H1 (cell line): ENCODE results near the gene TTR. TPM values are rescaled to one million over a fixed set of nuclear protein-coding genes. Genes with fewer than 3 reads are reported as not detected.

Source experiments
- CTCF ChIA-PET: fragments of 300-600 bp; sonication (Branson Sonifier 250); formaldehyde crosslinking; loops from one replicate; lab custom pipeline; 2021; ENCODE audit not compliant: partially characterized antibody; lab: Charles Lee
- POLR2A ChIA-PET: fragments of 300-600 bp; sonication (Branson Sonifier 250); formaldehyde crosslinking; loops from one replicate; lab custom pipeline; 2021; ENCODE audit warnings: inconsistent platforms; ENCODE audit not compliant: partially characterized antibody; lab: Charles Lee
- DNase-seq, 2 experiments: peaks; one replicate each; pipeline versions ENCODE4 v3.0.0 to v3.0.0-alpha.2; 2010 to 2022; ENCODE audit warnings: low spot score in 2 of 2, low read depth in 1 of 2, mixed read lengths in 1 of 2
- FAIRE-seq: peaks from 2 replicates; lab custom pipeline; 2011; peaks lifted over from hg19 to GRCh38; lab: Jason Lieb, UNC
- H2AFZ ChIP-seq: 2 replicates; pipeline ENCODE4 v1.8.1; 2012; ENCODE audit warnings: low read length, inconsistent platforms
- H2AK5ac ChIP-seq: 2 replicates; pipeline ENCODE4 v1.6.1; 2013; ENCODE audit warnings: low read depth, low read length
- H2BK120ac ChIP-seq: replicated peaks from 2 replicates; pipeline ENCODE3; 2013; ENCODE audit warnings: low read depth, low read length, inconsistent platforms
- H2BK12ac ChIP-seq: 2 replicates; pipeline ENCODE4 v1.6.1; 2013; ENCODE audit warnings: low read depth, low read length
- H2BK15ac ChIP-seq: 2 replicates; pipeline ENCODE4 v1.6.1; 2013; ENCODE audit warnings: low read length
- H2BK20ac ChIP-seq: 2 replicates; pipeline ENCODE4 v1.6.1; 2013; ENCODE audit warnings: low read length
- H2BK5ac ChIP-seq: 2 replicates; pipeline ENCODE4 v1.6.1; 2013; ENCODE audit warnings: low read depth, low read length
- H3K14ac ChIP-seq: 2 replicates; pipeline ENCODE4 v1.6.1; 2013; ENCODE audit warnings: inconsistent platforms; ENCODE audit not compliant: insufficient read length
- H3K18ac ChIP-seq: 2 replicates; pipeline ENCODE4 v1.6.1; 2013; ENCODE audit warnings: low read length; ENCODE audit errors: extremely low read depth
- H3K23ac ChIP-seq: 2 replicates; pipeline ENCODE4 v1.6.1; 2013; ENCODE audit warnings: inconsistent platforms; ENCODE audit not compliant: insufficient read length
- H3K23me2 ChIP-seq: 2 replicates; pipeline ENCODE4 v1.6.1; 2013; ENCODE audit warnings: low read depth, low read length
- H3K27ac ChIP-seq: 2 replicates; pipeline ENCODE4 v1.6.1; 2011; ENCODE audit warnings: low read depth, low read length, inconsistent platforms
- H3K27me3 ChIP-seq, 4 experiments: replicated peaks in 1 of 4; 1 replicate in 1 of 4; 2 replicates in 3 of 4; pipeline versions ENCODE4 v1.6.1 to v1.8.1; 2011 to 2013; ENCODE audit warnings: low read length in 3 of 4, mild to moderate bottlenecking in 3 of 4, inconsistent platforms in 2 of 4, mixed read lengths in 2 of 4, moderate library complexity in 1 of 4; ENCODE audit not compliant: control insufficient read depth in 3 of 4, insufficient read depth in 3 of 4; ENCODE audit errors: extremely low read depth in 1 of 4
- H3K36me3 ChIP-seq, 4 experiments: 2 replicates each; pipeline versions ENCODE4 v1.6.1 to v1.8.1; 2011 to 2013; ENCODE audit warnings: mild to moderate bottlenecking in 4 of 4, low read length in 3 of 4, moderate library complexity in 2 of 4, control low read depth in 1 of 4, inconsistent platforms in 1 of 4; ENCODE audit not compliant: insufficient read depth in 4 of 4, control insufficient read depth in 2 of 4
- H3K4ac ChIP-seq: replicated peaks from 2 replicates; pipeline ENCODE3; 2013; ENCODE audit warnings: low read length, low read depth, mixed read lengths, inconsistent platforms; ENCODE audit not compliant: insufficient read length
- H3K4me1 ChIP-seq, 4 experiments: replicated peaks in 1 of 4; 1 replicate in 1 of 4; 2 replicates in 3 of 4; pipeline versions ENCODE4 v1.6.1 to v1.8.1; 2011 to 2013; ENCODE audit warnings: low read length in 3 of 4, inconsistent platforms in 2 of 4, mixed read lengths in 1 of 4; ENCODE audit not compliant: insufficient read depth in 4 of 4, control insufficient read depth in 3 of 4
- H3K4me2 ChIP-seq, 2 experiments: 2 replicates each; pipeline versions ENCODE4 v1.6.1 to v1.8.1; 2011 to 2013; ENCODE audit warnings: low read depth in 2 of 2, low read length in 2 of 2, control low read depth in 1 of 2, inconsistent platforms in 1 of 2, mild to moderate bottlenecking in 1 of 2; ENCODE audit not compliant: insufficient read depth in 1 of 2
- H3K4me3 ChIP-seq, 4 experiments: fragments of 200-600, 300-600 bp in 1 of 4; sonication (generic), shearing (Covaris generic), sonication (Bioruptor Twin) in 1 of 4; 2 replicates each; pipeline versions ENCODE4 v1.5.1 to v1.8.1; 2011 to 2016; ENCODE audit warnings: low read length in 4 of 4, low read depth in 3 of 4, control low read depth in 2 of 4, inconsistent platforms in 2 of 4, mild to moderate bottlenecking in 2 of 4, mixed read lengths in 1 of 4, moderate library complexity in 1 of 4; ENCODE audit not compliant: insufficient read depth in 2 of 4; ENCODE audit errors: extremely low read depth in 1 of 4
- H3K56ac ChIP-seq: replicated peaks from 2 replicates; pipeline ENCODE3; 2013; ENCODE audit warnings: low read depth, mild to moderate bottlenecking, mixed read lengths, low read length, inconsistent platforms; ENCODE audit not compliant: insufficient read length
- H3K79me1 ChIP-seq: 2 replicates; pipeline ENCODE4 v1.6.1; 2013; ENCODE audit warnings: low read depth, low read length, control low read depth
- H3K79me2 ChIP-seq, 2 experiments: 2 replicates each; pipeline versions ENCODE4 v1.6.1 to v1.8.1; 2012 to 2013; ENCODE audit warnings: low read length in 2 of 2, mild to moderate bottlenecking in 2 of 2, inconsistent platforms in 1 of 2; ENCODE audit not compliant: insufficient read depth in 2 of 2, control insufficient read depth in 1 of 2
- H3K9ac ChIP-seq, 4 experiments: replicated peaks in 1 of 4; 1 replicate in 1 of 4; 2 replicates in 3 of 4; pipeline versions ENCODE4 v1.6.1 to v1.8.1; 2011 to 2013; ENCODE audit warnings: low read depth in 3 of 4, low read length in 3 of 4, control low read depth in 2 of 4, mild to moderate bottlenecking in 2 of 4, moderate library complexity in 2 of 4, inconsistent platforms in 1 of 4; ENCODE audit errors: extremely low read depth in 1 of 4
- H3K9me3 ChIP-seq, 2 experiments: 2 replicates each; pipeline versions ENCODE4 v1.6.1 to v1.8.1; 2012 to 2013; ENCODE audit warnings: mild to moderate bottlenecking in 2 of 2, moderate library complexity in 2 of 2, control low read depth in 1 of 2, inconsistent platforms in 1 of 2, low read depth in 1 of 2, low read length in 1 of 2, mixed read lengths in 1 of 2; ENCODE audit not compliant: insufficient read depth in 2 of 2
- H4K20me1 ChIP-seq, 2 experiments: replicated peaks in 1 of 2; 2 replicates each; pipeline versions ENCODE3 to v1.8.1; 2011 to 2013; ENCODE audit warnings: inconsistent platforms in 2 of 2, low read length in 2 of 2, mild to moderate bottlenecking in 1 of 2; ENCODE audit not compliant: insufficient read depth in 2 of 2, control insufficient read depth in 1 of 2
- H4K5ac ChIP-seq: 2 replicates; pipeline ENCODE4 v1.6.1; 2013; ENCODE audit warnings: low read length, low read depth, mixed read lengths, inconsistent platforms; ENCODE audit not compliant: insufficient read length
- H4K8ac ChIP-seq: 2 replicates; pipeline ENCODE4 v1.8.0; 2013; ENCODE audit warnings: mild to moderate bottlenecking, moderate library complexity, low read length, inconsistent platforms; ENCODE audit not compliant: insufficient read depth; ENCODE audit errors: extremely low read depth
- H4K91ac ChIP-seq: replicated peaks from 2 replicates; pipeline ENCODE3; 2013; ENCODE audit warnings: low read length, mixed read lengths, inconsistent platforms; ENCODE audit not compliant: insufficient read length
- CHD1 ChIP-seq: IDR thresholded peaks from 2 replicates; pipeline ENCODE4 v1.6.1; 2012; ENCODE audit warnings: low read depth, low read length, improper control_type of control experiment
- GABPA ChIP-seq: IDR thresholded peaks from 2 replicates; pipeline ENCODE4 v1.6.1; 2011; ENCODE audit warnings: mild to moderate bottlenecking, low read length, moderate library complexity, borderline replicate concordance; ENCODE audit not compliant: insufficient read depth
- NANOG ChIP-seq: IDR thresholded peaks from 2 replicates; pipeline ENCODE4 v1.6.1; 2011; ENCODE audit warnings: low read length, low read depth, mild to moderate bottlenecking, inconsistent platforms; ENCODE audit not compliant: insufficient read depth, poor library complexity, severe bottlenecking
- PHF8 ChIP-seq: fragments of 200-600 bp; sonication (generic); conservative IDR thresholded peaks from 2 replicates; pipeline ENCODE4 v1.7.1; 2012; ENCODE audit warnings: low read depth, mild to moderate bottlenecking, inconsistent platforms, low read length, moderate library complexity
- RXRA ChIP-seq: IDR thresholded peaks from 2 replicates; pipeline ENCODE4 v1.6.1; 2011; ENCODE audit warnings: low read depth, mild to moderate bottlenecking, low read length, moderate library complexity; ENCODE audit not compliant: insufficient read depth
- ZNF274 ChIP-seq: IDR thresholded peaks from 2 replicates; pipeline ENCODE4 v1.7.0; 2012; ENCODE audit warnings: low read length, borderline replicate concordance; ENCODE audit errors: extremely low read depth
- WGBS, 2 experiments: shearing (Covaris generic) in 1 of 2; methylation state at CpG; one replicate each; pipeline versions ENCODE4 v1.1.6 to v1.1.7; 2013 to 2015; ENCODE audit warnings: low lambda C conversion rate in 2 of 2, mixed read lengths in 2 of 2, inconsistent platforms in 1 of 2, low coverage in 1 of 2, missing lambda C conversion rate in 1 of 2; ENCODE audit not compliant: insufficient replicate concordance in 2 of 2, insufficient coverage in 1 of 2, insufficient read length in 1 of 2; ENCODE audit errors: extremely low coverage in 1 of 2, missing lambda C conversion rate in 1 of 2; 5-methylcytosine and 5-hydroxymethylcytosine counted together
- polyA plus RNA-seq, 7 experiments: library from polyadenylated mRNA; depleted of rRNA in 3 of 7; stranded (reverse) in 5 of 7; unstranded in 2 of 7; fragments of >200 nt in 5 of 7; fragments of 200-250 nt in 2 of 7; gene quantifications; 1 replicate in 5 of 7; 2 replicates in 1 of 7; 4 replicates in 1 of 7; pipeline versions ENCODE4 v1.2.1 to v1.2.3, GENCODE V29; 2011 to 2013; ENCODE audit warnings: missing spikeins in 2 of 7, mixed read lengths in 2 of 7
- total RNA-seq: library from RNA; stranded (reverse); fragmentation: NEBNext Ultra II Directional; extraction: Animal tissue kit (Norgen Biotek cat#: 25700); gene quantifications from 2 replicates; pipeline ENCODE4 v1.2.1, GENCODE V29; 2021

The TTR gene
- total and polyA plus RNA-seq, 2 of the 8 experiments (the other 6 are each of a cell fraction or from before 2014, with no cell fraction given): not detected

DNA sequence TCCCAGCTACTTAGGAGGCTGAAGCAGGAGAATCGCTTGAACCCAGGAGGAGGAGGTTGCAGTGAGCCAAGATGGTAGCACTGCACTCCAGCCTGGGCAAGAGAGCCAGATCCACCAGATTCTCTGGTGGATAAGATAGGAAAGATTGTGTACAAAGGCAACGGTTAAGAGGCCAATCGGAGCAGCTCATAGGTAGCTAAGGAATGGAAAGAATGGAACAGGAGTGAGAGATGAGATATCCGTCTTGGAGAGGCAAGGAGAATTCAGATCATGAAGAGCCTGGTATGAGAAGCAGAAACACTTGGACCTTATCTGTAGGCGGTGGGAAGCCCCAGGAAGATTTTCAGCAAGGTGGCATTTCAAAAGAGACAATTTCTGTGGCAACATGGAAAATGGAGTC is 27.1 kb downstream of the TTR start:
- CTCF ChIA-PET: interaction anchor here (0.8 to 1.5 kb wide), 2 partner anchors 8 to 63 kb away, joined by 4 to 8 read pairs; no protein-coding TSS in a partner anchor
- no peak for FAIRE-seq
- POLR2A ChIA-PET: interaction anchor here (0.9 kb wide), 1 partner anchor 11 kb away, joined by 3 read pairs; no protein-coding TSS in a partner anchor

More for the DNA sequence above, 27.1 kb downstream of the TTR start:
- no peaks in the 10 kb centered on the region for H4K20me1 ChIP-seq
- no peaks in the 10 kb centered on the region for H3K23me2 ChIP-seq
- H3K36me3 ChIP-seq: no peaks in the 10 kb centered on the region
- DNase-seq: no peak
- peaks cover 0 to 3% (median 1%) of the 10 kb centered on the region in 4 experiments; a peak in 2 of 7 replicates for H3K4me1 ChIP-seq
- no peak overlapping the region for H3K23ac ChIP-seq
- no peaks in the 10 kb centered on the region for H3K27me3 ChIP-seq
- no peak overlapping the region for H2BK20ac ChIP-seq
- H3K56ac ChIP-seq: no peak overlapping the region
- no peak overlapping the region for H3K4ac ChIP-seq
- WGBS, 2 experiments: 89% methylated on average over 5 of the region's 5 CpGs; no CpG with 5 or more reads in 1 of the 2 experiments
- no peak overlapping the region for H3K14ac ChIP-seq
- no peak overlapping the region for H3K4me2 ChIP-seq
- no peak overlapping the region for H4K5ac ChIP-seq
- no peaks in the 10 kb centered on the region for H3K79me1 ChIP-seq
- TF ChIP-seq ZNF274: no peak
- no peak for TF ChIP-seq CHD1
- TF ChIP-seq RXRA: no peak
- no peak for TF ChIP-seq PHF8
- no peak for TF ChIP-seq GABPA
- TF ChIP-seq NANOG: no peak
- TF ChIP-seq, all 59 proteins: peak for 0
- H3K4me3 ChIP-seq: no peak overlapping the region
- H2AFZ ChIP-seq: no peak overlapping the region
- H3K27ac ChIP-seq: no peak overlapping the region
- no peak overlapping the region for H2BK15ac ChIP-seq
- no peak overlapping the region for H2BK120ac ChIP-seq
- H2BK12ac ChIP-seq: no peak overlapping the region
- H3K9me3 ChIP-seq: no peaks in the 10 kb centered on the region; a peak in 1 of 4 replicates
- no peak overlapping the region for H3K18ac ChIP-seq
- no peak overlapping the region for H4K8ac ChIP-seq
- H4K91ac ChIP-seq: no peak overlapping the region
- no peak overlapping the region for H2BK5ac ChIP-seq
- H2AK5ac ChIP-seq: no peak overlapping the region
- H3K79me2 ChIP-seq: no peaks in the 10 kb centered on the region
- no peak overlapping the region for H3K9ac ChIP-seq
